ENCODE measurements around the gene INPP4B.
"Not testable (repeated sequence)": the region's sequence is repeated elsewhere in the genome, so short reads cannot be mapped to it uniquely, and the experiment has no call there.

Gene INPP4B

DNA sequence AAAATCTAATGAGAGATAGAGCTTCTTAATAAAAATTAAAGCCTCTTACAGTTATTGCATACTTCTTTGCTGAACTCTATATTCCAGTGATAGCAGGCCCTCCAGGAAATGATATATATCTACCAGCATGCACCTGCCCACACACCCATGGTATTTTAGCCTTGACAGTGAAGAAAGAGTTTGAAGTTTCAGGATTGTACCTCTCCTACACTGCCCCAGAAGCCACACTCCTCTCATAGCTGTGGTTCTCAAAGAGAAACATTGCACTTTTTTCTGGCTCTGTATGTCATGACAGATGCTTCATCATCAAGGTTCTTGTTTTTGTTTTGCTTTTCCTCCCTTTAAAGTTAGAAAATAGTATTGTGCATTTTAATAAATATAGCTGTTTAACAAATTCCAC lies 34.0 kb downstream of the INPP4B start:
- H3K4me1 ChIP-seq (ENCODE audit: low read length) = peaks cover 11% of the 10 kb centered on the region
- no peak overlapping the region for H3K9ac ChIP-seq (ENCODE audit: low read length)
- H3K4me2 ChIP-seq (ENCODE audit: low read length) = no peak overlapping the region
- H3K79me2 ChIP-seq (ENCODE audit: low read length) = no peaks in the 10 kb centered on the region
- H3K9me3 ChIP-seq (ENCODE audit: insufficient read depth, low read length) = no peaks in the 10 kb centered on the region
- TF ChIP-seq, protein P1, sequence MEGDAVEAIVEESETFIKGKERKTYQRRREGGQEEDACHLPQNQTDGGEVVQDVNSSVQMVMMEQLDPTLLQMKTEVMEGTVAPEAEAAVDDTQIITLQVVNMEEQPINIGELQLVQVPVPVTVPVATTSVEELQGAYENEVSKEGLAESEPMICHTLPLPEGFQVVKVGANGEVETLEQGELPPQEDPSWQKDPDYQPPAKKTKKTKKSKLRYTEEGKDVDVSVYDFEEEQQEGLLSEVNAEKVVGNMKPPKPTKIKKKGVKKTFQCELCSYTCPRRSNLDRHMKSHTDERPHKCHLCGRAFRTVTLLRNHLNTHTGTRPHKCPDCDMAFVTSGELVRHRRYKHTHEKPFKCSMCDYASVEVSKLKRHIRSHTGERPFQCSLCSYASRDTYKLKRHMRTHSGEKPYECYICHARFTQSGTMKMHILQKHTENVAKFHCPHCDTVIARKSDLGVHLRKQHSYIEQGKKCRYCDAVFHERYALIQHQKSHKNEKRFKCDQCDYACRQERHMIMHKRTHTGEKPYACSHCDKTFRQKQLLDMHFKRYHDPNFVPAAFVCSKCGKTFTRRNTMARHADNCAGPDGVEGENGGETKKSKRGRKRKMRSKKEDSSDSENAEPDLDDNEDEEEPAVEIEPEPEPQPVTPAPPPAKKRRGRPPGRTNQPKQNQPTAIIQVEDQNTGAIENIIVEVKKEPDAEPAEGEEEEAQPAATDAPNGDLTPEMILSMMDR (IDR thresholded peaks at IDR 0.05; ENCODE audit: low read depth, low read length) = no peak
- no peak for TF ChIP-seq EZH2phosphoT487 (IDR thresholded peaks at IDR 0.05; ENCODE audit: low read depth)
- no peaks in the 10 kb centered on the region for H3K36me3 ChIP-seq (replicated peaks; ENCODE audit: low read depth, low read length)
- no peaks in the 10 kb centered on the region for H4K20me1 ChIP-seq (ENCODE audit: insufficient read depth, low read length)
- H3K27me3 ChIP-seq (ENCODE audit: low read depth, low read length) = no peaks in the 10 kb centered on the region
- no peak overlapping the region for H2AFZ ChIP-seq (ENCODE audit: low read depth, low read length)
- no peak overlapping the region for H3K4me3 ChIP-seq (ENCODE audit: low read length)
- no peak overlapping the region for H3K27ac ChIP-seq (ENCODE audit: low read length)

- H2AFZ ChIP-seq (ENCODE audit: low read depth, low read length) = no peak overlapping the region
- H3K36me3 ChIP-seq (replicated peaks; ENCODE audit: low read depth, low read length) = no peaks in the 10 kb centered on the region
- H3K9me3 ChIP-seq (ENCODE audit: insufficient read depth, low read length) = no peaks in the 10 kb centered on the region
- no peak overlapping the region for H3K4me3 ChIP-seq (ENCODE audit: low read length)
- H3K79me2 ChIP-seq (ENCODE audit: low read length) = no peaks in the 10 kb centered on the region
- H3K4me2 ChIP-seq (ENCODE audit: low read length) = no peak overlapping the region
- H3K4me1 ChIP-seq (ENCODE audit: low read length) = peaks cover 7% of the 10 kb centered on the region
- H3K9ac ChIP-seq (ENCODE audit: low read length) = no peak overlapping the region
- H3K27ac ChIP-seq (ENCODE audit: low read length) = no peak overlapping the region
- no peaks in the 10 kb centered on the region for H3K27me3 ChIP-seq (ENCODE audit: low read depth, low read length)
- TF ChIP-seq, protein P1 (IDR thresholded peaks at IDR 0.05; ENCODE audit: low read depth, low read length) = no peak
- no peak for TF ChIP-seq EZH2phosphoT487 (IDR thresholded peaks at IDR 0.05; ENCODE audit: low read depth)
- H4K20me1 ChIP-seq (ENCODE audit: insufficient read depth, low read length) = no peaks in the 10 kb centered on the region
These were observed 35.1 kb downstream of the INPP4B start for GRCh38 chr4:142811034-142811433.

DNA sequence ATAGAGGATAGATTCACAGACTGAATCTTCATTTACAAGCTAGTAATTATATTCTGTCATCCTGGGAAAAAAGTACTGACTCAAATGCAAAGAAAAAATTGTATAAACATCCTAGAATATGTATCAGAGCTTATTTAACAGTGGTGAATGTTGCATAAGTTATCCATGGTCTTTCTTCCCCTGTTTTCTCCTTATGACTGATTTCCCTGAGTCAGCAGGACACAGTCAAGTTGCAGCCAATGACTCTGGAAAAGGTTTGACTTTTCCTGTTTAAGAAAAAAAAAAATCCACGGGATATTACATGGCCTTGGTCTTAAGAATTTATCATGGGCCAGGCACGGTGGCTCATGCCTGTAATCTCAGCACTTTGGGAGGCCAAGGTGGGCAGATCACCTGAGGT lies 36.5 kb downstream of the INPP4B start:
- TF ChIP-seq, protein P1 (IDR thresholded peaks at IDR 0.05; ENCODE audit: low read depth, low read length) = no peak
- no peak for TF ChIP-seq EZH2phosphoT487 (IDR thresholded peaks at IDR 0.05; ENCODE audit: low read depth)
- no peaks in the 10 kb centered on the region for H3K79me2 ChIP-seq (ENCODE audit: low read length)
- H3K4me3 ChIP-seq (ENCODE audit: low read length) = no peak overlapping the region
- H3K9me3 ChIP-seq (ENCODE audit: insufficient read depth, low read length) = no peaks in the 10 kb centered on the region
- H4K20me1 ChIP-seq (ENCODE audit: insufficient read depth, low read length) = no peaks in the 10 kb centered on the region
- no peak overlapping the region for H3K27ac ChIP-seq (ENCODE audit: low read length)
- H3K27me3 ChIP-seq (ENCODE audit: low read depth, low read length) = no peaks in the 10 kb centered on the region
- no peak overlapping the region for H3K4me2 ChIP-seq (ENCODE audit: low read length)
- no peak overlapping the region for H2AFZ ChIP-seq (ENCODE audit: low read depth, low read length)
- no peak overlapping the region for H3K9ac ChIP-seq (ENCODE audit: low read length)
- H3K4me1 ChIP-seq (ENCODE audit: low read length) = no peaks in the 10 kb centered on the region
- H3K36me3 ChIP-seq (replicated peaks; ENCODE audit: low read depth, low read length) = no peaks in the 10 kb centered on the region

DNA sequence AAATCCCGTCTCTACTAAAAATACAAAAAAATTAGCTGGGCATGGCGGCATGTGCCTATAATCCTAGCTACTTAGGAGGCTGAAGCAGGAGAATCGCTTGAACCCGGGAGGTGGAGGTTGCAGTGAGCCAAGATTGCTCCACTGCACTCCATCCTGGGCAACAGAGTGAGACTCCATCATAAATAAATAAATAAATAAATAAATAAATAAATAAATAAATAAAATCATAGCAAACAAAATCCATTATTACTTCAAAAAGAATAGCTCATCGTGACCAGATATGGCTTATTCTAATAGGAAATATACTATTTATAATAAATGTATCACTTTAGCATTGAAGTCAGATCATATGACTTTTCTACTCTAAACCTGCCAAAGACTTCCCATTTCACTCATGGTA lies 42.2 kb downstream of the INPP4B start:
- H4K20me1 ChIP-seq (ENCODE audit: insufficient read depth, low read length); H3K27me3 ChIP-seq (ENCODE audit: low read depth, low read length); H2AFZ ChIP-seq (ENCODE audit: low read depth, low read length); H3K36me3 ChIP-seq (replicated peaks; ENCODE audit: low read depth, low read length); H3K9ac ChIP-seq (ENCODE audit: low read length); H3K4me3 ChIP-seq (ENCODE audit: low read length); H3K27ac ChIP-seq (ENCODE audit: low read length); H3K9me3 ChIP-seq (ENCODE audit: insufficient read depth, low read length); H3K4me1 ChIP-seq (ENCODE audit: low read length); H3K4me2 ChIP-seq (ENCODE audit: low read length); H3K79me2 ChIP-seq (ENCODE audit: low read length): not testable (repeated sequence)

DNA sequence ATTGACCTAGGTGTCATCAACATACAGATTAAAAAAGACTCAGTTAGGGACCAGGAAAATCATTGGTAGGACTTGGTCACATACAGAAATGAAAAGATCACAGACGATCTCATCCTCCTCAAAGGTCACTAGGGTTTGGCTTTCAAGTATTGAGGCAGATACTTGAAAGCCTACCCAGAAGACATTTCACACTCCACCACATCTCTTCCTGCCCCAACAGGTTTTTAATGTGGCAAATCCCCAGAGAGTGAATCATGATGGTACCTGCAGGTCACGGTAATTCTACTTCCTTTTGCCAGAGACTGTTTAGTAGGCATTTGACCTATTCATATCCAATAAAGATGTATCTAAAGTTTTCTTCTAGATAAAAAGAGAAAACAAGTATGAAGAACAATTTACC lies 44.1 kb downstream of the INPP4B start:
- no peaks in the 10 kb centered on the region for H3K4me1 ChIP-seq (ENCODE audit: low read length)
- H3K27ac ChIP-seq (ENCODE audit: low read length) = no peak overlapping the region
- H3K4me2 ChIP-seq (ENCODE audit: low read length) = no peak overlapping the region
- H3K9me3 ChIP-seq (ENCODE audit: insufficient read depth, low read length) = no peaks in the 10 kb centered on the region
- H3K79me2 ChIP-seq (ENCODE audit: low read length) = no peaks in the 10 kb centered on the region
- no peak overlapping the region for H3K9ac ChIP-seq (ENCODE audit: low read length)
- H4K20me1 ChIP-seq (ENCODE audit: insufficient read depth, low read length) = no peaks in the 10 kb centered on the region
- H3K4me3 ChIP-seq (ENCODE audit: low read length) = no peak overlapping the region
- no peak overlapping the region for H2AFZ ChIP-seq (ENCODE audit: low read depth, low read length)
- TF ChIP-seq, protein P1 (IDR thresholded peaks at IDR 0.05; ENCODE audit: low read depth, low read length) = no peak
- no peak for TF ChIP-seq EZH2phosphoT487 (IDR thresholded peaks at IDR 0.05; ENCODE audit: low read depth)
- H3K27me3 ChIP-seq (ENCODE audit: low read depth, low read length) = no peaks in the 10 kb centered on the region
- H3K36me3 ChIP-seq (replicated peaks; ENCODE audit: low read depth, low read length) = no peaks in the 10 kb centered on the region
